H1 (cell line): ENCODE results near the gene PFDN6. TPM values are rescaled to one million over a fixed set of nuclear protein-coding genes. Genes with fewer than 3 reads are reported as not detected.

Experiments
- CTCF ChIA-PET: fragments of 300-600 bp; sonication (Branson Sonifier 250); formaldehyde crosslinking; loops from one replicate; lab custom pipeline; 2021; ENCODE audit not compliant: partially characterized antibody; lab: Charles Lee
- POLR2A ChIA-PET: fragments of 300-600 bp; sonication (Branson Sonifier 250); formaldehyde crosslinking; loops from one replicate; lab custom pipeline; 2021; ENCODE audit warnings: inconsistent platforms; ENCODE audit not compliant: partially characterized antibody; lab: Charles Lee
- DNase-seq, 2 experiments: peaks; one replicate each; pipeline versions ENCODE4 v3.0.0 to v3.0.0-alpha.2; 2010 to 2022; ENCODE audit warnings: low spot score in 2 of 2, low read depth in 1 of 2, mixed read lengths in 1 of 2
- FAIRE-seq: peaks from 2 replicates; lab custom pipeline; 2011; peaks lifted over from hg19 to GRCh38; lab: Jason Lieb, UNC
- H2AFZ ChIP-seq: 2 replicates; pipeline ENCODE4 v1.8.1; 2012; ENCODE audit warnings: low read length, inconsistent platforms
- H2AK5ac ChIP-seq: 2 replicates; pipeline ENCODE4 v1.6.1; 2013; ENCODE audit warnings: low read depth, low read length
- H2BK120ac ChIP-seq: replicated peaks from 2 replicates; pipeline ENCODE3; 2013; ENCODE audit warnings: low read depth, low read length, inconsistent platforms
- H2BK12ac ChIP-seq: 2 replicates; pipeline ENCODE4 v1.6.1; 2013; ENCODE audit warnings: low read depth, low read length
- H2BK15ac ChIP-seq: 2 replicates; pipeline ENCODE4 v1.6.1; 2013; ENCODE audit warnings: low read length
- H2BK20ac ChIP-seq: 2 replicates; pipeline ENCODE4 v1.6.1; 2013; ENCODE audit warnings: low read length
- H2BK5ac ChIP-seq: 2 replicates; pipeline ENCODE4 v1.6.1; 2013; ENCODE audit warnings: low read depth, low read length
- H3K14ac ChIP-seq: 2 replicates; pipeline ENCODE4 v1.6.1; 2013; ENCODE audit warnings: inconsistent platforms; ENCODE audit not compliant: insufficient read length
- H3K18ac ChIP-seq: 2 replicates; pipeline ENCODE4 v1.6.1; 2013; ENCODE audit warnings: low read length; ENCODE audit errors: extremely low read depth
- H3K23ac ChIP-seq: 2 replicates; pipeline ENCODE4 v1.6.1; 2013; ENCODE audit warnings: inconsistent platforms; ENCODE audit not compliant: insufficient read length
- H3K23me2 ChIP-seq: 2 replicates; pipeline ENCODE4 v1.6.1; 2013; ENCODE audit warnings: low read depth, low read length
- H3K27ac ChIP-seq: 2 replicates; pipeline ENCODE4 v1.6.1; 2011; ENCODE audit warnings: low read depth, low read length, inconsistent platforms
- H3K27me3 ChIP-seq, 4 experiments: replicated peaks in 1 of 4; 1 replicate in 1 of 4; 2 replicates in 3 of 4; pipeline versions ENCODE4 v1.6.1 to v1.8.1; 2011 to 2013; ENCODE audit warnings: low read length in 3 of 4, mild to moderate bottlenecking in 3 of 4, inconsistent platforms in 2 of 4, mixed read lengths in 2 of 4, moderate library complexity in 1 of 4; ENCODE audit not compliant: control insufficient read depth in 3 of 4, insufficient read depth in 3 of 4; ENCODE audit errors: extremely low read depth in 1 of 4
- H3K36me3 ChIP-seq, 4 experiments: 2 replicates each; pipeline versions ENCODE4 v1.6.1 to v1.8.1; 2011 to 2013; ENCODE audit warnings: mild to moderate bottlenecking in 4 of 4, low read length in 3 of 4, moderate library complexity in 2 of 4, control low read depth in 1 of 4, inconsistent platforms in 1 of 4; ENCODE audit not compliant: insufficient read depth in 4 of 4, control insufficient read depth in 2 of 4
- H3K4ac ChIP-seq: replicated peaks from 2 replicates; pipeline ENCODE3; 2013; ENCODE audit warnings: low read length, low read depth, mixed read lengths, inconsistent platforms; ENCODE audit not compliant: insufficient read length
- H3K4me1 ChIP-seq, 4 experiments: replicated peaks in 1 of 4; 1 replicate in 1 of 4; 2 replicates in 3 of 4; pipeline versions ENCODE4 v1.6.1 to v1.8.1; 2011 to 2013; ENCODE audit warnings: low read length in 3 of 4, inconsistent platforms in 2 of 4, mixed read lengths in 1 of 4; ENCODE audit not compliant: insufficient read depth in 4 of 4, control insufficient read depth in 3 of 4
- H3K4me2 ChIP-seq, 2 experiments: 2 replicates each; pipeline versions ENCODE4 v1.6.1 to v1.8.1; 2011 to 2013; ENCODE audit warnings: low read depth in 2 of 2, low read length in 2 of 2, control low read depth in 1 of 2, inconsistent platforms in 1 of 2, mild to moderate bottlenecking in 1 of 2; ENCODE audit not compliant: insufficient read depth in 1 of 2
- H3K4me3 ChIP-seq, 4 experiments: fragments of 200-600, 300-600 bp in 1 of 4; sonication (generic), shearing (Covaris generic), sonication (Bioruptor Twin) in 1 of 4; 2 replicates each; pipeline versions ENCODE4 v1.5.1 to v1.8.1; 2011 to 2016; ENCODE audit warnings: low read length in 4 of 4, low read depth in 3 of 4, control low read depth in 2 of 4, inconsistent platforms in 2 of 4, mild to moderate bottlenecking in 2 of 4, mixed read lengths in 1 of 4, moderate library complexity in 1 of 4; ENCODE audit not compliant: insufficient read depth in 2 of 4; ENCODE audit errors: extremely low read depth in 1 of 4
- H3K56ac ChIP-seq: replicated peaks from 2 replicates; pipeline ENCODE3; 2013; ENCODE audit warnings: low read depth, mild to moderate bottlenecking, mixed read lengths, low read length, inconsistent platforms; ENCODE audit not compliant: insufficient read length
- H3K79me1 ChIP-seq: 2 replicates; pipeline ENCODE4 v1.6.1; 2013; ENCODE audit warnings: low read depth, low read length, control low read depth
- H3K79me2 ChIP-seq, 2 experiments: 2 replicates each; pipeline versions ENCODE4 v1.6.1 to v1.8.1; 2012 to 2013; ENCODE audit warnings: low read length in 2 of 2, mild to moderate bottlenecking in 2 of 2, inconsistent platforms in 1 of 2; ENCODE audit not compliant: insufficient read depth in 2 of 2, control insufficient read depth in 1 of 2
- H3K9ac ChIP-seq, 4 experiments: replicated peaks in 1 of 4; 1 replicate in 1 of 4; 2 replicates in 3 of 4; pipeline versions ENCODE4 v1.6.1 to v1.8.1; 2011 to 2013; ENCODE audit warnings: low read depth in 3 of 4, low read length in 3 of 4, control low read depth in 2 of 4, mild to moderate bottlenecking in 2 of 4, moderate library complexity in 2 of 4, inconsistent platforms in 1 of 4; ENCODE audit errors: extremely low read depth in 1 of 4
- H3K9me3 ChIP-seq, 2 experiments: 2 replicates each; pipeline versions ENCODE4 v1.6.1 to v1.8.1; 2012 to 2013; ENCODE audit warnings: mild to moderate bottlenecking in 2 of 2, moderate library complexity in 2 of 2, control low read depth in 1 of 2, inconsistent platforms in 1 of 2, low read depth in 1 of 2, low read length in 1 of 2, mixed read lengths in 1 of 2; ENCODE audit not compliant: insufficient read depth in 2 of 2
- H4K20me1 ChIP-seq, 2 experiments: replicated peaks in 1 of 2; 2 replicates each; pipeline versions ENCODE3 to v1.8.1; 2011 to 2013; ENCODE audit warnings: inconsistent platforms in 2 of 2, low read length in 2 of 2, mild to moderate bottlenecking in 1 of 2; ENCODE audit not compliant: insufficient read depth in 2 of 2, control insufficient read depth in 1 of 2
- H4K5ac ChIP-seq: 2 replicates; pipeline ENCODE4 v1.6.1; 2013; ENCODE audit warnings: low read length, low read depth, mixed read lengths, inconsistent platforms; ENCODE audit not compliant: insufficient read length
- H4K8ac ChIP-seq: 2 replicates; pipeline ENCODE4 v1.8.0; 2013; ENCODE audit warnings: mild to moderate bottlenecking, moderate library complexity, low read length, inconsistent platforms; ENCODE audit not compliant: insufficient read depth; ENCODE audit errors: extremely low read depth
- H4K91ac ChIP-seq: replicated peaks from 2 replicates; pipeline ENCODE3; 2013; ENCODE audit warnings: low read length, mixed read lengths, inconsistent platforms; ENCODE audit not compliant: insufficient read length
- HDAC2 ChIP-seq, 2 experiments: fragments of 300-600 bp in 1 of 2; sonication (generic) in 1 of 2; IDR thresholded peaks; 2 replicates each; pipeline ENCODE4 v1.6.1; 2011 to 2012; ENCODE audit warnings: low read depth in 2 of 2, low read length in 2 of 2, mild to moderate bottlenecking in 2 of 2, moderate library complexity in 2 of 2, borderline replicate concordance in 1 of 2, inconsistent platforms in 1 of 2
- NANOG ChIP-seq: IDR thresholded peaks from 2 replicates; pipeline ENCODE4 v1.6.1; 2011; ENCODE audit warnings: low read length, low read depth, mild to moderate bottlenecking, inconsistent platforms; ENCODE audit not compliant: insufficient read depth, poor library complexity, severe bottlenecking
- POLR2A ChIP-seq, 2 experiments: IDR thresholded peaks; 1 replicate in 1 of 2; 2 replicates in 1 of 2; pipeline ENCODE4 v1.6.1; 2011; ENCODE audit warnings: low read depth in 2 of 2, low read length in 2 of 2, mild to moderate bottlenecking in 2 of 2; ENCODE audit errors: control extremely low read depth in 1 of 2
- POLR2AphosphoS5 ChIP-seq: IDR thresholded peaks from 2 replicates; pipeline ENCODE4 v1.6.1; 2011; ENCODE audit warnings: low read depth, low read length
- RAD21 ChIP-seq, 2 experiments: IDR thresholded peaks in 1 of 2; conservative IDR thresholded peaks in 1 of 2; 2 replicates each; pipeline ENCODE4 v1.6.1; 2011; ENCODE audit warnings: low read depth in 2 of 2, low read length in 2 of 2, improper control_type of control experiment in 1 of 2, inconsistent platforms in 1 of 2, mild to moderate bottlenecking in 1 of 2, moderate library complexity in 1 of 2
- RBBP5 ChIP-seq: IDR thresholded peaks from 2 replicates; pipeline ENCODE4 v1.7.1; 2012; ENCODE audit warnings: low read depth, mild to moderate bottlenecking, inconsistent platforms, low read length, moderate library complexity, borderline replicate concordance
- WGBS, 2 experiments: shearing (Covaris generic) in 1 of 2; methylation state at CpG; one replicate each; pipeline versions ENCODE4 v1.1.6 to v1.1.7; 2013 to 2015; ENCODE audit warnings: low lambda C conversion rate in 2 of 2, mixed read lengths in 2 of 2, inconsistent platforms in 1 of 2, low coverage in 1 of 2, missing lambda C conversion rate in 1 of 2; ENCODE audit not compliant: insufficient replicate concordance in 2 of 2, insufficient coverage in 1 of 2, insufficient read length in 1 of 2; ENCODE audit errors: extremely low coverage in 1 of 2, missing lambda C conversion rate in 1 of 2; 5-methylcytosine and 5-hydroxymethylcytosine counted together
- polyA plus RNA-seq, 7 experiments: library from polyadenylated mRNA; depleted of rRNA in 3 of 7; stranded (reverse) in 5 of 7; unstranded in 2 of 7; fragments of >200 nt in 5 of 7; fragments of 200-250 nt in 2 of 7; gene quantifications; 1 replicate in 5 of 7; 2 replicates in 1 of 7; 4 replicates in 1 of 7; pipeline versions ENCODE4 v1.2.1 to v1.2.3, GENCODE V29; 2011 to 2013; ENCODE audit warnings: missing spikeins in 2 of 7, mixed read lengths in 2 of 7
- total RNA-seq: library from RNA; stranded (reverse); fragmentation: NEBNext Ultra II Directional; extraction: Animal tissue kit (Norgen Biotek cat#: 25700); gene quantifications from 2 replicates; pipeline ENCODE4 v1.2.1, GENCODE V29; 2021

The PFDN6 gene
- total and polyA plus RNA-seq, 2 of the 8 experiments (the other 6 are each of a cell fraction or from before 2014, with no cell fraction given) = 32.0 to 95.7 TPM

- Histone ChIP-seq H2BK20ac (no peak within 1 kb of the TSS), H3K79me1 (peaks cover 6% of the 10 kb centered on the region; the same call in 1 of the 2 replicates), H2BK12ac (peak within 1 kb of the TSS; percentile 65; the same call in 1 of the 2 replicates), H3K27ac (peak within 1 kb of the TSS; percentile 55; the same call in 1 of the 2 replicates), H3K4ac (peak within 1 kb of the TSS; percentile 66), H3K4me3 (peak within 1 kb of the TSS; percentile 52 to 81 (median 59)), H2BK120ac (no peak within 1 kb of the TSS), H3K4me2 (peak within 1 kb of the TSS; percentile 86 to 96), H3K56ac (peak within 1 kb of the TSS; percentile 33), H3K79me2 (peaks cover 25 to 34% of the 10 kb centered on the region in 2 experiments), H2BK5ac (peak within 1 kb of the TSS; percentile 86), H3K14ac (no peak within 1 kb of the TSS), H2BK15ac (no peak within 1 kb of the TSS; the same call in 1 of the 2 replicates), H3K23ac (no peak within 1 kb of the TSS), H3K18ac (peak within 1 kb of the TSS; percentile 91), H3K23me2 (peaks cover 22% of the 10 kb centered on the region), H3K4me1 (peaks cover 3 to 35% (median 12%) of the 10 kb centered on the region in 4 experiments), H3K9me3 (no peaks in the 10 kb centered on the region), H4K20me1 (peaks cover 13 to 19% of the 10 kb centered on the region in 2 experiments), H2AFZ (no peak within 1 kb of the TSS), H3K27me3 (no peaks in the 10 kb centered on the region), H4K8ac (peak within 1 kb of the TSS; percentile 79), H4K91ac (peak within 1 kb of the TSS; percentile 58), H4K5ac (peak within 1 kb of the TSS; percentile 84), H3K36me3 (peaks cover 19 to 48% (median 41%) of the 10 kb centered on the region in 4 experiments; a peak in 7 of 8 replicates), H3K9ac (peak within 1 kb of the TSS in 3 of 4 experiments; percentile 41 to 59 (median 49); a peak in 6 of 7 replicates), H2AK5ac (no peak within 1 kb of the TSS)
- DNase-seq (peak; percentile 86 to 89), FAIRE-seq (no peak)
- CTCF ChIA-PET = interaction anchor here (0.6 to 8.0 kb wide), 16 partner anchors 13 to 341 kb away, joined by 3 to 81 read pairs (median 3); partner anchors contain the start of genes PFDN6, RGL2, TAPBP and WDR46
- POLR2A ChIA-PET = interaction anchor here (0.6 to 12.0 kb wide), 39 partner anchors 8 to 417 kb away, joined by 3 to 337 read pairs (median 5); partner anchors contain the start of genes BRD2, CUTA, HSD17B8 and PFDN6
- WGBS, 2 experiments = 4% methylated on average over 63 of the region's 80 CpGs; no CpG with 5 or more reads in 1 of the 2 experiments
- TF ChIP-seq HDAC2 (IDR thresholded peaks at IDR 0.05; ENCODE audit: borderline replicate concordance in 1 of 2, low read depth in 2 of 2, low read length in 2 of 2) (0 out of 4 replicates have a peak, but pooled peaks of 1 of the 2 experiments have one; percentile 17), RBBP5 (peak; percentile 83; the same call in 1 of the 2 replicates), POLR2A (IDR thresholded peaks at IDR 0.05; ENCODE audit: control extremely low read depth in 1 of 2, low read depth in 2 of 2, low read length in 2 of 2) (peak in 1 of 2 experiments; percentile 93; a peak in 2 of 3 replicates), NANOG (peak; percentile 16), POLR2AphosphoS5 (peak; percentile 90), RAD21 (IDR thresholded peaks at IDR 0.05 in 1 of 2, conservative IDR thresholded peaks at IDR 0.05 in 1 of 2; ENCODE audit: low read depth in 2 of 2, low read length in 2 of 2) (0 out of 4 replicates have a peak, but pooled peaks of 1 of the 2 experiments have one; percentile 19)
Observed at GRCh38 chr6:33276864-33277662, 12.3 kb upstream of the PFDN6 start, which contains the start of gene B3GALT4. TSS of gene B3GALT4 (plus strand) at chr6:33277123. CDS start at chr6:33277420, 297 bp downstream.
